ENCODE measurements around the gene CATSPERB.

DNA sequence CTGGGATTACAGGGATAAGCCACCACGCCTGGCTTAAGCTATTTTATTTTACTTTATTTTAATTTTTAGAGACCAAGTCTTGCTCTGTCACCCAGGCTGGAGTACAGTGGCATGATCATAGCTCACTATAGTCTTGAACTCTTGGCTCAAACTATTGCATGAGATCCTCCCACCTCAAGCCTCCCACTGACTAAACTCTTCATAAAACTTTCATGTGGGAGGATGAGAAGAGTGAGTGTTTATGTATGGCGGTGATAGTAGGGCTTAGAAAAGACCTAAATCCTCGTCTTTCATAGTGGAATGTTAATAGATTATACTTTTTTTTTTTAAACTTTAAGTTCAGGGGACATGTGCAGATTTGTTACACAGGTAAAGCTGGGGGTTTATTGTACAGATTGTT is 198.3 kb downstream of the CATSPERB start:
- TF ChIP-seq, protein P1, sequence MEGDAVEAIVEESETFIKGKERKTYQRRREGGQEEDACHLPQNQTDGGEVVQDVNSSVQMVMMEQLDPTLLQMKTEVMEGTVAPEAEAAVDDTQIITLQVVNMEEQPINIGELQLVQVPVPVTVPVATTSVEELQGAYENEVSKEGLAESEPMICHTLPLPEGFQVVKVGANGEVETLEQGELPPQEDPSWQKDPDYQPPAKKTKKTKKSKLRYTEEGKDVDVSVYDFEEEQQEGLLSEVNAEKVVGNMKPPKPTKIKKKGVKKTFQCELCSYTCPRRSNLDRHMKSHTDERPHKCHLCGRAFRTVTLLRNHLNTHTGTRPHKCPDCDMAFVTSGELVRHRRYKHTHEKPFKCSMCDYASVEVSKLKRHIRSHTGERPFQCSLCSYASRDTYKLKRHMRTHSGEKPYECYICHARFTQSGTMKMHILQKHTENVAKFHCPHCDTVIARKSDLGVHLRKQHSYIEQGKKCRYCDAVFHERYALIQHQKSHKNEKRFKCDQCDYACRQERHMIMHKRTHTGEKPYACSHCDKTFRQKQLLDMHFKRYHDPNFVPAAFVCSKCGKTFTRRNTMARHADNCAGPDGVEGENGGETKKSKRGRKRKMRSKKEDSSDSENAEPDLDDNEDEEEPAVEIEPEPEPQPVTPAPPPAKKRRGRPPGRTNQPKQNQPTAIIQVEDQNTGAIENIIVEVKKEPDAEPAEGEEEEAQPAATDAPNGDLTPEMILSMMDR (IDR thresholded peaks at IDR 0.05): no peak
- no peak for TF ChIP-seq POLR2AphosphoS5 (IDR thresholded peaks at IDR 0.05)

Measured in stomach (tissue), 4 donors.